Measurements from ENCODE around the gene IGSF3.

IGSF3 gene

DNA sequence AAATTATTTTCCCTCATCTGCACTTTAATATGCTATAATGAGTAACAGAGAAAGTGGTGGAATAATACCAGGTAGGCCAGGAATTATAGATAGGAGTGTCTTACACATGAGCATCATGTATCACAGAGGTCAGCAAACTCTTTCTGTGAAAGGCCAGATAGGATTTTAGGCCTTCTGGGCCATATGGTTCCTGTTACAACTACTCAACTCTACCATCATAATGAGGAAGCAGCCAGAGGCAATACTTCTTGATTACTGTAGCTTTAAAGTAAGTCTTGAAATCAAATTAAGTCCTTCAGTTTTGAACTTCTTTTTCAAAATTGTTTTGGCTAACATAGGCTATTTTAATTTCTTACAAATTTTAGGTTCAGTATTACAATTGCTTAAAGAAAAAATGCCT lies 32.1 kb upstream of the IGSF3 start:
- DNase-seq (ENCODE audit: low read depth), result no peak
- in situ Hi-C loops (cut with HindIII; ENCODE audit: low sequenced_read_pairs), result no loop called here

DNA sequence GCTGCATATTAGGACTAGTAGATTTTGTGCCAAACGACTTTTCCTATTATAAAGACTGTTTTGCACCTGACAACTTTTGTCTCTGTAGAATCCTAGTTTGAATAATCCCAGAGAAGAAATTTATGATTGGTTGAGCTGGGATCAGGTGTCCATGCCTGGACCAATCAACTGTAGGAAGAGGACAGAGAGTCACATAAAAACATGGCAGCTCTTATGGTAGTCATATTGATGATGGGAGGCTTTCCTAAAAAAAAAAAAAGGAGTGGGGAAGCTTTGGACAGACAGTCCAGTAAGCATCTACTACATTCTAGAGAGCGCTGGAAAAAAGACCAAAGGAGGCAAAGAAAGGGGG lies 30.7 kb upstream of the IGSF3 start:
- in situ Hi-C loops (cut with HindIII; ENCODE audit: low sequenced_read_pairs), result no loop called here
- TF ChIP-seq, protein P1, sequence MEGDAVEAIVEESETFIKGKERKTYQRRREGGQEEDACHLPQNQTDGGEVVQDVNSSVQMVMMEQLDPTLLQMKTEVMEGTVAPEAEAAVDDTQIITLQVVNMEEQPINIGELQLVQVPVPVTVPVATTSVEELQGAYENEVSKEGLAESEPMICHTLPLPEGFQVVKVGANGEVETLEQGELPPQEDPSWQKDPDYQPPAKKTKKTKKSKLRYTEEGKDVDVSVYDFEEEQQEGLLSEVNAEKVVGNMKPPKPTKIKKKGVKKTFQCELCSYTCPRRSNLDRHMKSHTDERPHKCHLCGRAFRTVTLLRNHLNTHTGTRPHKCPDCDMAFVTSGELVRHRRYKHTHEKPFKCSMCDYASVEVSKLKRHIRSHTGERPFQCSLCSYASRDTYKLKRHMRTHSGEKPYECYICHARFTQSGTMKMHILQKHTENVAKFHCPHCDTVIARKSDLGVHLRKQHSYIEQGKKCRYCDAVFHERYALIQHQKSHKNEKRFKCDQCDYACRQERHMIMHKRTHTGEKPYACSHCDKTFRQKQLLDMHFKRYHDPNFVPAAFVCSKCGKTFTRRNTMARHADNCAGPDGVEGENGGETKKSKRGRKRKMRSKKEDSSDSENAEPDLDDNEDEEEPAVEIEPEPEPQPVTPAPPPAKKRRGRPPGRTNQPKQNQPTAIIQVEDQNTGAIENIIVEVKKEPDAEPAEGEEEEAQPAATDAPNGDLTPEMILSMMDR (IDR thresholded peaks at IDR 0.05; ENCODE audit: low read depth, low read length, missing control alignments), result no peak
- no peak for DNase-seq (ENCODE audit: low read depth)
- H3K4me3 ChIP-seq (ENCODE audit: low read depth, low read length), result no peak overlapping the region

More for the DNA sequence above, 32.1 kb upstream of the IGSF3 start:
- TF ChIP-seq, protein P1 (IDR thresholded peaks at IDR 0.05; ENCODE audit: low read depth, low read length, missing control alignments), result no peak
- H3K4me3 ChIP-seq (ENCODE audit: low read depth, low read length), result no peak overlapping the region

DNA sequence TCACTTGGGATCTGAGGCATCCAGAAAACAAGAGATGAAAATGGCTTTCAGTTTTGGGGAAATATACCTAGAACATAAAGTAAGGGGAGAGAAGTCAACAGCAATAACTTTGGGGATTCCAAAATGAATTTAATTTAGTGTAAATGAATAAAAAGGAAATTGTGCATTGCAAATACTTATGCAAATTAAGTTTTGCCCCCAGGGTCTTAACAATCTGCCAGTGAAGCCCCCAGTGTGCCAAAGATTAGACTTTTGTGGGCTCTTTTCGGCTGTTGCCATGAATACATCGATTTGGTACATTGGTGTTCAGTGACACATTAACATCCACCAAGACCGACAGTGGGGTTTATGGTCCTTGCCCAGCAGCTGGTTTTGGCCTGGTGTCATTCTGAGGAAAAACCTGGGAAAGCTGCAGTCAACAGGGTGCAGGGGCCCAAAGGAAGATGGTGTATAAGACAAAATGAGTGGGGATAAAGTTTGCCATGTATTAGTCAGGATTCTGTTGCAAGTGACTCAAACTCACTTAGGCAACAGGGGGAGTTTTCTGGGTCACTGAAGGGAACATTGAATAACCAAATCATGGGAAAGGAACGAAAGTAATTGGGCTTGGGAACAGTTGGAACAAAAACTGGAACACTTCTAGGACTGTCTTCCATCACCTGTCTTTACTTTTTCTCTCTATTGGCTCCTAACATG lies 30.2 kb upstream of the IGSF3 start:
- in situ Hi-C loops (cut with HindIII; ENCODE audit: low sequenced_read_pairs), result no loop called here
- DNase-seq (ENCODE audit: low read depth), result no peak
- H3K4me3 ChIP-seq (ENCODE audit: low read depth, low read length), result no peak overlapping the region
- TF ChIP-seq, protein P1 (IDR thresholded peaks at IDR 0.05; ENCODE audit: low read depth, low read length, missing control alignments), result no peak

DNA sequence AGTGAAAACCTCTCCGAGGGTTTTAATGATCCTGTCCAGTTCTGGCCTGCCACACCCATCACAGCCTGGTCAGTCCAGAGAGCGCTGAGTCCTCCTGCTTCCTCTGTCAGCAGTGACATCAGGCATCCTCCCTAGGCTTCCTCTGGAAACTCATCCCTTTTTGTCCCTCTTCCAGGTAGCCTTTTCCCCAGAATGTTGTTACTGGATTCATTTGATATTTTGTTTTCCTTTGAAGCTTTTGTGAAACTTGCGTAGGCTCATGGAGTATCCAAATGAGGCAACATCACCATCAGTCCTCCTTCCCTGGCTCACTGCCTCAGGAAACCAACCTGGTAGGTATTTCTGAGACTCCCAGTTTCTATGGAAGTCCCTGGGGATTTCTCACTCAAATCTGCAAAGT lies 27.0 kb upstream of the IGSF3 start:
- H3K4me3 ChIP-seq (ENCODE audit: low read depth, low read length), result no peak overlapping the region
- in situ Hi-C loops (cut with HindIII; ENCODE audit: low sequenced_read_pairs), result no loop called here
- DNase-seq (ENCODE audit: low read depth), result no peak
- TF ChIP-seq, protein P1 (IDR thresholded peaks at IDR 0.05; ENCODE audit: low read depth, low read length, missing control alignments), result no peak

DNA sequence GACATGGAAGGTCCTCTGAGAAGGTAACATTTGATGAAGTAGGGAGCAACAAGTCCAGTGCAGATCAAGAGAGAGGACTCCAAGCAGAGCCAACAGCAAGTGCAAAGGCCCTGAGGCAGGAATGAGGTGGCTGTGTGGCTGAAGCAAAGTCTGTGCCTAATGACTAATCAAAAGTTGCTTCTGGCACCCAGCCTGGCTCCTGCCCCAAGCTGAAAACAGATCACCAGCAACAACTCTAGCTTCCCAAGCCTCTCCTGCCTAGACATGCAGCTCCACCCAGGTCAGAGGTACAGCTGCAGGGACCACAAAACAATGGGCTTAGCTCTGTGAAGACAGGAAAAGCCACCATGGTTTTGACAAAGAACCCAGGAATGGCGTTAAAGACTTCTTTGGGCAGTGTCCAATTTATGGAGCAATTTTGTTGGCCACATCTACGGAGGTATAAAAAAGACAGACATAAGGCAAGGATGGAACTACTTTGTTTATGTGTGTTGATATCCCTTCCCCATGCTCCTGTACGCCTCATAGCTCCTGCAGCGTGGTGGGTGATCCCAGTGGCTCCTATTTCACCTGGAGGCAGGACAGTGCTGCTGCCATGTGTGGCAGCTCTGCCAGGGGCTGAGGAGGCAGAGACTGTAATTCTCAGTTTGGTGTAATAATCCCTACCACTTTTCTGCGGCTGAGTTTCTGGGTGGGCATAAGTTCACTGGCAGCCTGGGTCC lies 26.4 kb upstream of the IGSF3 start:
- DNase-seq (ENCODE audit: low read depth), result no peak
- in situ Hi-C loops (cut with HindIII; ENCODE audit: low sequenced_read_pairs), result no loop called here
- TF ChIP-seq, protein P1 (IDR thresholded peaks at IDR 0.05; ENCODE audit: low read depth, low read length, missing control alignments), result no peak
- H3K4me3 ChIP-seq (ENCODE audit: low read depth, low read length), result no peak overlapping the region

DNA sequence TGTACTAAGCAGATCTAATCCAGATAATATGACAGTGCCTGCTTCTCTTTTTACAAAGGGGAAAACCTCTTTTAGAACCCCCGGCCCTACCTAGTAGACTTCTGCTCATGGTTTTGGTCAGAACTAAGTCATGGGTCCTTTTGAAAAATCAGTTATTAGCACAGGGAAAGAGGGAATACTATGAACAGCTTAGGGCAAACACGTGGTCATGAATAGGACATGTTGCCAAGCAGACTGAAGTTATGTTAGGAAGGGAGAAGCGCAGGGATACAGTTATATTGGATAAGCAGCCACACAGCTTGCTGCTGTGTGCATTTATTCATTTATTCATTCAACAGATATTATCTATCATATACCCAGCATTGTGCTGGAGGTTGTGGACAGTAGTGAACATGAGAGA lies 25.3 kb upstream of the IGSF3 start:
- in situ Hi-C loops (cut with HindIII; ENCODE audit: low sequenced_read_pairs), result no loop called here
- TF ChIP-seq, protein P1 (IDR thresholded peaks at IDR 0.05; ENCODE audit: low read depth, low read length, missing control alignments), result no peak
- no peak for DNase-seq (ENCODE audit: low read depth)
- no peak overlapping the region for H3K4me3 ChIP-seq (ENCODE audit: low read depth, low read length)

Data from astrocyte of the cerebellum (primary cell).